ENCODE results near the gene INPP5A. TPM values are rescaled to one million over a fixed set of nuclear protein-coding genes. Genes with fewer than 3 reads are reported as not detected.

Gene INPP5A
- total and polyA plus RNA-seq, 9 of the 15 experiments (the other 6 are each of a cell fraction or from before 2014, with no cell fraction given): 0.66 to 11.6 (median 7.7) TPM

DNA sequence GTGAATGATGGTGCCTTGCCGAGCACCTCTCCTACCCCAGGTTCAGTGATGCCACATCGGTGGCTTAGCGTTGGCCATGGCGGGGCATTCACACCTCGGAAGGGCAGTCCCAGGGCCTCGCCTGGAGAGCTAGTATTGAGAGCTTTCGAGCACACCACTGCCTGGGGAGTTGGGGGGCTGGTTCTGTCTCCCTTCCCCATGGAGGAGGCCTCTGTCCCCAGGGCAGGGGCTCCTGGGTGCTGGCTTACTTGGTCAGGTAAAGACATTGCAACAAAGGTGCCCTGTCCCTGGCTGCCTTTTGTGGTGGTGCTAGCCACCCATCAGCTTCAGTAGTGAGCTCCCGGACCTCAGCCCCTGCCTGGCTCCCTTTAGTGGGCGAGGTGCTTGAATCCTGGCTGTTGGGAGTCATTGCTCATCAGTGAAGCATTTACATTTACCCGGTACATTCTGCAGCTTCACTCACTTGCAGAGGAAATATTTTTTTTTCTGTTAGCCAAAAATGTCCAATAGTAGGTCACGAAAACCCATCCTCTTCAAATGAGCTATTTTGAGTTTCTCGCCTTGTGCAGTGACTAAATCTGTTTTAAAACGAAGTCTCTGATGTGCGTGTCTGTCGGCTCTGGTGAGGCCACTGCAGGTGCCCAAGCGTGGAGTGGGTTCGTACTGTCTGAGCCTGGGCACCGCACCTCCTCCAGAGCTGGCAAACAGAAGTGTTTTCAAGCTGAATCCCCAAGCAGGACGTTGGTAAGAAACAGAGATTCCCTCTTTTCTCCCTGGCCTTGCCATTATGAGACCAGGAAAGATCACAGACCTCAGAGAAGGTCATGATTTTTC lies 95.5 kb downstream of the INPP5A start:
- WGBS (ENCODE audit: insufficient coverage, low coverage, missing lambda C conversion rate): 57% methylated on average over 17 of the region's 19 CpGs
- no TSS peak for BruUV-seq (replicated peaks)
- FAIRE-seq (no peak), ATAC-seq (no peak), DNase-seq (ENCODE audit: extremely low read depth in 1 of 4, low spot score in 3 of 4) (no peak)
- TF ChIP-seq ZNF282 (CRISPR knock-in tag; IDR thresholded peaks at IDR 0.05): no peak
- no peak for TF ChIP-seq TEAD2 (tag; IDR thresholded peaks at IDR 0.05)
- no peak for TF ChIP-seq NR2F6 (CRISPR knock-in tag; IDR thresholded peaks at IDR 0.05)
- TF ChIP-seq ZNF143 (CRISPR knock-in tag; IDR thresholded peaks at IDR 0.05): no peak
- TF ChIP-seq, protein P1, sequence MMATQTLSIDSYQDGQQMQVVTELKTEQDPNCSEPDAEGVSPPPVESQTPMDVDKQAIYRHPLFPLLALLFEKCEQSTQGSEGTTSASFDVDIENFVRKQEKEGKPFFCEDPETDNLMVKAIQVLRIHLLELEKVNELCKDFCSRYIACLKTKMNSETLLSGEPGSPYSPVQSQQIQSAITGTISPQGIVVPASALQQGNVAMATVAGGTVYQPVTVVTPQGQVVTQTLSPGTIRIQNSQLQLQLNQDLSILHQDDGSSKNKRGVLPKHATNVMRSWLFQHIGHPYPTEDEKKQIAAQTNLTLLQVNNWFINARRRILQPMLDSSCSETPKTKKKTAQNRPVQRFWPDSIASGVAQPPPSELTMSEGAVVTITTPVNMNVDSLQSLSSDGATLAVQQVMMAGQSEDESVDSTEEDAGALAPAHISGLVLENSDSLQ (IDR thresholded peaks at IDR 0.05): no peak
- no peak for TF ChIP-seq IRF2 (CRISPR knock-in tag; IDR thresholded peaks at IDR 0.05)
- Histone ChIP-seq H3K36me3 (ENCODE audit: control insufficient read depth, insufficient read depth, low read length) (no peaks in the 10 kb centered on the region), H3K27ac (ENCODE audit: extremely low read depth, low read depth, low read length) (no peak overlapping the region), H2AFZ (ENCODE audit: low read depth, low read length) (no peak overlapping the region), H3K9ac (ENCODE audit: insufficient read depth in 1 of 2, low read depth in 2 of 2, low read length in 2 of 2) (no peak overlapping the region), H3K4me1 (replicated peaks in 1 of 2; ENCODE audit: control insufficient read depth in 2 of 2, insufficient read depth in 2 of 2, low read length in 2 of 2) (peaks cover 2 to 5% of the 10 kb centered on the region in 2 experiments; a peak in 4 of 5 replicates), H3K79me2 (ENCODE audit: control insufficient read depth, insufficient read depth, low read length) (no peaks in the 10 kb centered on the region; the same call in 2 of the 3 replicates), H3K9me1 (ENCODE audit: control insufficient read depth, insufficient read depth, low read length) (peaks cover 1% of the 10 kb centered on the region), H3K4me3 (no peak overlapping the region), H4K20me1 (replicated peaks; ENCODE audit: control insufficient read depth, insufficient read depth, low read length) (peaks cover 34% of the 10 kb centered on the region), H3K27me3 (ENCODE audit: control insufficient read depth in 2 of 2, insufficient read depth in 2 of 2, low read length in 2 of 2) (peaks cover 0 to under 1% of the 10 kb centered on the region in 2 experiments; a peak in 1 of 5 replicates), H3K4me2 (ENCODE audit: insufficient read depth, low read length) (no peak overlapping the region), H3K9me3 (replicated peaks; ENCODE audit: control insufficient read depth, insufficient read depth, low read depth, low read length) (no peaks in the 10 kb centered on the region)
- POLR2A ChIA-PET: interaction anchor here (1.1 to 1.6 kb wide), 2 partner anchors 15 to 174 kb away, joined by 3 read pairs; no protein-coding TSS in a partner anchor
- CTCF ChIA-PET (ENCODE audit: low intra/inter-chr PET ratio): no interaction called here
- intact Hi-C loops (cut with micrococcal nuclease): loop anchor here (10.0 kb wide), 1 partner anchor 98 kb away; the partner anchor contains the start of gene INPP5A
- in situ Hi-C loops (cut with MboI): loop anchor here (10.0 kb wide), 3 partner anchors 178 to 408 kb away; no protein-coding TSS in a partner anchor

Data from K562 (cell line).